HEK293 (cell line): ENCODE results near the gene NCAPD3.

Source experiments
- ELK4 ChIP-seq: IDR thresholded peaks from 2 replicates; pipeline ENCODE4 v1.6.1; 2011; ENCODE audit warnings: mild to moderate bottlenecking, low read depth, low read length, borderline replicate concordance
- KLF17 ChIP-seq: fragments of 450-650 bp; formaldehyde crosslinking; IDR thresholded peaks from 2 replicates; pipeline ENCODE4 v1.5.1; 2016; ENCODE audit warnings: missing biosample characterization, missing genetic modification characterization
- ZNF184 ChIP-seq: fragments of 450-650 bp; IDR thresholded peaks from 2 replicates; pipeline ENCODE4 v1.5.1; 2018; ENCODE audit warnings: missing biosample characterization, mild to moderate bottlenecking, missing genetic modification characterization

GRCh38 chr11:134202661-134203060, 21.1 kb downstream of the NCAPD3 start:
- no peak for TF ChIP-seq ZNF184 (tag by site-specific recombination)
- no peak for TF ChIP-seq KLF17 (tag by site-specific recombination)
- no peak for TF ChIP-seq ELK4
